Activated naive CD8-positive, alpha-beta T cell treated with anti-CD3 and anti-CD28 coated beads, Interleukin-2, amount 50 U/mL, for 16 hours (primary cell): ENCODE results near the gene RDH11.

Experiments used
- DNase-seq: peaks from one replicate; pipeline ENCODE4 v3.0.0-alpha.2; 2020; ENCODE audit warnings: low read depth, low spot score

The RDH11 gene

DNA sequence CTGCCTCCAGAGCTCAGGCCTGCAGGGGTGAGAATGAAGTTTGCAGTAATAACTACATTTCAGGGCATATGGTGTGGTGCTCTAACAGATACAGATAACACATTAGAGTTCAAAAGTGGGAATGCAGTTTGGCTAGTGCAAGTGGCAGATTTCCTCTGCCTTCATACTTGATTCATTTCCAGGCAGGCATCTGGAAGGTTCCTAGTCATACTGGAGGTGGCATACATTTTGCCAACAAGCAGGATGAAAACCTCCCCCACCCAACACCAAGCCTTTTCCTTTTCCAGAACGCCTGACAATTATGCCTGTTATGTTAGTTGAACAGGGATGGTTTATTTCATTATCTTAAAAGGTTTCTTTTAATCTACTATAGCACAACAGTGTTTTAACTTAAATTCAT is 45.4 kb downstream of the RDH11 start:
- DNase-seq, result no peak

DNA sequence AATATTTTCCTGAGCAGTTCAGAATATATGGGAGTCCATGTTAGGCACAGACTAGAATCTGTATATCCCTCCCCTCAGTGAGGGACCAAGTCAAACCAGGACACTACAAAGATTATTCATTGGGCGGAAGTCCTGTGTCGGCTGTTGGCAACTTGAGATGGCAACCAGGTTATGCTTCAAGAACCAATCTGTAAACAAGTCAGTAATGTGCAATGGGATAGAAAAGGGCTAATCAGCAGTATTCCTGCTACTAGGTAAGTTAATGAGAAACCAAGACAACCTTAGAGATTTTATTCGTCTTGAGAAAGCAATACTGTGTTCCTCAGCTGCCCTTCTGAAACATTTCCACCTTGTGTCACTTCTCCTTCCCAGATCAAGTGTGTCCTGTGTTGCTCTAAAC is 49.4 kb downstream of the RDH11 start:
- DNase-seq, result no peak

DNA sequence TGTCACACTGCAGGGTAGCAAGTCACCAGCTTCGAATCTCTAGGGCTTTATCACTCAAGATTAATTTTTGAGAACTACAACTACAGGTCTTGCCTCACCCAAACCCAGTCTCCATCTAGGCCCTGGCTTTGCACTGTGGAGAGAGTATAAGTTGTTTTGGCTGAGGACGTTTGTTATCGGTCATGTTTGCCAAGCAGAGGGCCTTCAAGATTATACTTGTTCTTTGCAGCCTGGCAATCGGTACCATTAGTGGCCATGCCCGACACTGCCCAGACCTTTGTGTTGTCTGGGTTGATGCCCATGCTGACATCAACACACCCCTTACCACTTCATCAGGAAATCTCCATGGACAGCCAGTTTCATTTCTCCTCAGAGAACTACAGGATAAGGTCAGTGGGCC is 50.1 kb downstream of the RDH11 start:
- DNase-seq, result no peak

GRCh38 chr14:67644428-67644827 is 51.1 kb downstream of the RDH11 start:
- DNase-seq, result no peak

DNA sequence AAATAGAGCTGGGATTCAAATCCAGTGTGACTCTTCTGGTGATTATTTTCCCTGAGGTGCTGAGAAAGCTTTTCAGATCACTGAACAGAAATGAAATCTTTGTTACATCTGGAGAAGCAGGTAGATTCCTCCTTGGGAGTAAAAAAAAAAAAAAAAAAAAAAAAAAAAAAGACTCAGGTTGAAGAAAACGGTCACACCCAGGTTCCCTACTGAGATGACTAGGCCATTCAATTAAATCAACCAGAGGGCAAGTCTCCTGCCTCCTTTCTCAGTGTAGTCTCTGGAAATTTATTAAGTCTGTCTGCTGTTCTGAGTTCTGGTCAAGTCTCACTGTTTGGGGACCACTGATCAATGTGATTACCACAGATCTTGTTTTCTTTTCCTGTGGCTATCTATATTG is 51.9 kb downstream of the RDH11 start:
- no peak for DNase-seq

DNA sequence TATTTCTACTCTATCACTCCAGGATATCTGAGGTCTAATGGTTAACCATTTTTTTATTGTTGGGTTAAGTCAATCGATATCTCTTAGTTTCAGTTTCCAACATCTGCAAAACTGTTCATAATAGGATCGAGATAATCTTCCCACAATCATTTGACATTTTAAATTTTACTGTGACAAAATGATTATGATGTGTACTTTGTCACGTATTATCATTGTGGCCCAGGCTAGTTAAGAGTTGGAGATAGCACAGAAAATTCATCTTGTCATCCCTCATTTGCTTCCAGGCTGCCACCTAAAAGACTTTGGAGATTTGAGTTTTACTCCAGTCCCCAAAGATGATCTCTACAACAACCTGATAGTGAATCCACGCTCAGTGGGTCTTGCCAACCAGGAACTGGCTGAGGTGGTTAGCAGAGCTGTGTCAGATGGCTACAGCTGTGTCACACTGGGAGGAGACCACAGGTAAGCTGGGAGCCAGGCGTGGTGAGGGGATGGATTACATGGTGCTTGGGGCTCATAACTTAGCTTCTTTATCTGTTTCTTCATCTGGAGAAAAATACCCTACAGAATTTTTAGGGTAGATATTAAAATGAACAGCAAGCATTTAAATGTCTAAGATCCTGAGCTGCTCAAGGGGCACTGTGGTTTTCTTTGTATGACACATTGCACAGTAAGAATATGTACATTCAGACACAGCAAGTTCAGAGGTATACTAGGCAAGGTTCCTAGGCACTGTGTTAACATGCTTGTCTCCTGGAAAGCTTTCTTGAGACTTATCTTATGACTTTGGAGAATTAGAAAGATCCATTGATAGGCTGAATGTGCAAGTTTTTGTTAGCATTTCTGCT is 53.4 kb downstream of the RDH11 start:
- no peak for DNase-seq

DNA sequence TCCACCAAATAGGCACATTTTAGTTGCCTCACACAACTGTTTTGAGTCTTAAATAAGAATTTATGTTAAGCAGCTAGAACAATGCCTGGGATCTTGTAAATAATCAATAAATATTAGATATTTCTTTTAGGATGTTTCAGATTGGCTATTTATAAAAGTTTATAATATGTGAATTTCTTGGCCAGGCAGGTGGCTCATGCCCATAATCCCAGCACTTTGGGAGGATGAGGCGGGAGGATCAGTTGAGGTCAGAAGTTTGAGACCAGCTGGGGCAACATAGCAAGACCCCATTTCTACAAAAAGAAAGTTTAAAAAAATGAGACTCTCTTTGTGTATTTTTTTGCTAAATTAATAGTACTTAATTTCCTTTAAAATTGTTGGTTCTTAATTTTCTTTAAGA is 54.1 kb downstream of the RDH11 start:
- no peak for DNase-seq

- DNase-seq, result no peak
These were observed 56.9 kb downstream of the RDH11 start for GRCh38 chr14:67638642-67639041.

GRCh38 chr14:67636361-67636919 is 59.1 kb downstream of the RDH11 start:
- no peak for DNase-seq

GRCh38 chr14:67633451-67634147 is 62.0 kb downstream of the RDH11 start:
- no peak for DNase-seq

DNA sequence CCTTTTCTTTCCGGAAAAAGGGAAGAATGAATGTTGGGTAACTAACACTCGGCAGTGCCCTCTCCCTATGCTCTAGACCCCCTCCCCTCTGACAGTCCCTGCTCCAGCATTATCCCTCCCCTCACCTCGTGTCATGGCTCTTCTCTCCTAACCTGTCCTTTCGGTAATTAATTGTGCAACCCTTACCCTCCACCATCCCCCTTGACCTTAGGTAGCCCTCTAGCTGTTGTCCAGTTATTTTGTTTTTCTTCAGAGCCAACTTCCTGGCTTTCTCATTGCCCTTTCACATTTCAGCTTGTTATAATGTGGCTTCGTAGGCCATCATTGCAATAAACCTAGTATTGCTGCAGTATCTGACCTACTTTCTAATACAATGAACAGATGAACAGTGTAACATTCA is 64.6 kb downstream of the RDH11 start:
- no peak for DNase-seq

GRCh38 chr14:67630186-67630585 is 65.4 kb downstream of the RDH11 start:
- no peak for DNase-seq

DNA sequence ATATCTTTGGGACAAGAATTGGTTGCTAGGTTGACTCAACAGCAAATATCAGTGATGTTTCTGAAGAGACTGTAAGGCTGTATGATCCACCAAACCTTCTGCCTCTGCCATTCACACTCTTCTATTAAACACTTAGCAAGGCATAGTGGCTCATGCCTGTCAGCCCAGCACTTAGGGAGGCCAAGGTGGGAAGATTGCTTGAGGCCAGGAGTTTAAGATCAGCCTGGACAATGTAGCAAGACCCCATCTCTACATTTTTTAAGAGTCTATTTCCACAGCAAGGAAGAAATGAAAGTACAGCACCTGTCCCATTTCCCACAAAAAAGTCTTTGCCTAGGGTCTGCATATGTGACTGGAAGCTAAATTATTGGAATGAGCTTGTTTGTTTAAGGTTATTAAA is 68.0 kb downstream of the RDH11 start:
- DNase-seq, result no peak
